ENCODE results near the gene ANKMY1.
"Not testable (repeated sequence)": the region's sequence is repeated elsewhere in the genome, so short reads cannot be mapped to it uniquely, and the experiment has no call there.

ANKMY1 gene

DNA sequence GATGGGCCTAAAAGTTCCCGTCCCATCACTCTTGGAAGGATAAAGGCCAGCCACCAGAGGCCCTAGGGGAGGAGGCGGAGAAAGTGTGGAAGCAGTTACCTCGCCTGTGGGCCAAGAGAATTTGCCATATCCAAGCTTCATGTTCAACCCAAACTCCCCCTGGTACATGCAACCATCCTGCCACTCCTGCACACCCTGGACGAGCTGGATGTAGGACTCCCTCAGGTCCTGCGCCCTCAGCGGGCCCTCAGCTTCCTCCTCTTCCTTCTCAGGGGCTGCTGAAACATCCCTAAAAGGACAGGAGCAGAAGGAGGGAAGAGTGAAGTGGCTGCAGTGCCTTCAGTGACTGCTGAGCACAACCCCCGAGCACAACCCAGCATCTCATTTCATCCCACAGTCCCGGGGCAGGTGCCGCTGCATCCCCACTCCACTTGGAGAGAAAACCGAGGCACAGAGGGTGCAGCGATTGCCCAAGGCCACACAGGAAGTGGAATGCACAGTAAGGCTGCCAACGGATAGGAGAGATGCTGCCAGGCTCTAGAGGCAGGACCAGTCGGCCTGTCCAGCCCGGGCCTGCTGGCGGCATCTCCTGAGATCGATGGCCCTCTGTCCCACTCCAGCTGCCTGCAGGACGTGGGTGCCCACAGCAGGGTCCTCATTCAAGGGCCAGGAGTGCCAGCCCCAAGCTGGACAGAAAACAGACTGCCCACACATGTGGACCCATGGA is 2.9 kb downstream of the ANKMY1 start:
- Histone ChIP-seq H3K4me3 (ENCODE audit: low read depth, low read length) (no peak overlapping the region), H3K4me2 (ENCODE audit: low read length) (no peak overlapping the region), H3K9me3 (ENCODE audit: control insufficient read depth, low read length) (no peaks in the 10 kb centered on the region), H3K4me1 (peaks cover 10% of the 10 kb centered on the region), H3K9ac (no peak overlapping the region), H3K79me2 (peaks cover 35% of the 10 kb centered on the region), H3K27me3 (ENCODE audit: control insufficient read depth, insufficient read depth, low read length) (no peaks in the 10 kb centered on the region), H2AFZ (no peak overlapping the region), H3K27ac (no peak overlapping the region), H3K36me3 (ENCODE audit: control insufficient read depth, insufficient read depth, low read length) (no peaks in the 10 kb centered on the region)
- TF ChIP-seq, protein P1, sequence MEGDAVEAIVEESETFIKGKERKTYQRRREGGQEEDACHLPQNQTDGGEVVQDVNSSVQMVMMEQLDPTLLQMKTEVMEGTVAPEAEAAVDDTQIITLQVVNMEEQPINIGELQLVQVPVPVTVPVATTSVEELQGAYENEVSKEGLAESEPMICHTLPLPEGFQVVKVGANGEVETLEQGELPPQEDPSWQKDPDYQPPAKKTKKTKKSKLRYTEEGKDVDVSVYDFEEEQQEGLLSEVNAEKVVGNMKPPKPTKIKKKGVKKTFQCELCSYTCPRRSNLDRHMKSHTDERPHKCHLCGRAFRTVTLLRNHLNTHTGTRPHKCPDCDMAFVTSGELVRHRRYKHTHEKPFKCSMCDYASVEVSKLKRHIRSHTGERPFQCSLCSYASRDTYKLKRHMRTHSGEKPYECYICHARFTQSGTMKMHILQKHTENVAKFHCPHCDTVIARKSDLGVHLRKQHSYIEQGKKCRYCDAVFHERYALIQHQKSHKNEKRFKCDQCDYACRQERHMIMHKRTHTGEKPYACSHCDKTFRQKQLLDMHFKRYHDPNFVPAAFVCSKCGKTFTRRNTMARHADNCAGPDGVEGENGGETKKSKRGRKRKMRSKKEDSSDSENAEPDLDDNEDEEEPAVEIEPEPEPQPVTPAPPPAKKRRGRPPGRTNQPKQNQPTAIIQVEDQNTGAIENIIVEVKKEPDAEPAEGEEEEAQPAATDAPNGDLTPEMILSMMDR (IDR thresholded peaks at IDR 0.05): no peak

DNA sequence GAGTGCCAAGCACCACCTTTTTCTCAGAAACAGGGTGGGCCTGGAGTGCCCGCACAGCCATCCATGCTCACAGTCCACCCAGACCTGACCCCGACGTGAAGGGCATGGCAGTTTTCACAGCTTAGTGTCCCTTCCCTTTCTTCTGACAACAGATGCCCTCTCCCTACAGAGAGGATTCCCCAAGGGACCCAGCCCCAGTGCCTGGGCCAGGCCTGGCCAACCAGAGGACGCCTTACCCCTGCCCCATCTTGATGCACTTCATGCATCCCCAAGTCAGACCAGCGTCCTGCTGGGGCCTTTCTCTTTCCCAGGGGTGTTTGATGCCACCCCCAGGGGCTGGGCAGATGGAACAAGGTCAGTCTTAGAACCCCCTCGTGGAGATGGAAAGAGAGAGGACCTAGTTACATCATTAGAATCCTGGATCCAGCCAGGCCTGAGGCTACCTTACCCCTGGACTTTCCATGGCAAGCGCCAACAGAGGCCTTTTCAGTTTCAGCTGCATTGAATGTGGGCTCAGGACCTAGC is 3.8 kb downstream of the ANKMY1 start:
- TF ChIP-seq, protein P1 (IDR thresholded peaks at IDR 0.05): no peak
- no peaks in the 10 kb centered on the region for H3K9me3 ChIP-seq (ENCODE audit: control insufficient read depth, low read length)
- H3K79me2 ChIP-seq: peaks cover 35% of the 10 kb centered on the region
- H2AFZ ChIP-seq: no peak overlapping the region
- H3K27ac ChIP-seq: no peak overlapping the region
- no peak overlapping the region for H3K9ac ChIP-seq
- H3K4me2 ChIP-seq (ENCODE audit: low read length): no peak overlapping the region
- H3K36me3 ChIP-seq (ENCODE audit: control insufficient read depth, insufficient read depth, low read length): no peaks in the 10 kb centered on the region
- peaks cover 3% of the 10 kb centered on the region for H3K4me1 ChIP-seq
- no peaks in the 10 kb centered on the region for H3K27me3 ChIP-seq (ENCODE audit: control insufficient read depth, insufficient read depth, low read length)
- no peak overlapping the region for H3K4me3 ChIP-seq (ENCODE audit: low read depth, low read length)

DNA sequence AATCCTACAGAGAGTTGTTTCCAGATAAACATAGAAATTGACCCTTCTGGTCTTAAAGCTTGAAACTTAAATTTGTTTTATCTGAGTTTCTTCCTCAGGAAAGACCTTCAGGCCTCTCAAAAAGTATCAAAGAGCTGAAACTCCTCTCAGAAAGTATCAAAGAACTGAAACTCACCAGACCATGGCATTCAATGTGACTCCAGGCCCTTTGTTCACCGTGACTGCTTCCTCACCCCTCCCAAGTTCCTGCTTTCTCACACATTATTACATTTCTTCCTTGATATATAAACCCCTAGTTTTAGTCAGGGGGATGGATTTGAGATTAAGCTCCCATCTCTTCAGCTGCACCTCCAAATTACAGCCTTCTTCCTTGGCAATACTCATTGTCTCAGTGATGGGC is 6.0 kb downstream of the ANKMY1 start:
- H3K4me1 ChIP-seq: no peaks in the 10 kb centered on the region
- H3K4me2 ChIP-seq (ENCODE audit: low read length): no peak overlapping the region
- TF ChIP-seq, protein P1 (IDR thresholded peaks at IDR 0.05): no peak
- H3K4me3 ChIP-seq (ENCODE audit: low read depth, low read length): no peak overlapping the region
- no peak overlapping the region for H2AFZ ChIP-seq
- H3K27me3 ChIP-seq (ENCODE audit: control insufficient read depth, insufficient read depth, low read length): no peaks in the 10 kb centered on the region
- no peak overlapping the region for H3K27ac ChIP-seq
- H3K9ac ChIP-seq: no peak overlapping the region
- no peaks in the 10 kb centered on the region for H3K9me3 ChIP-seq (ENCODE audit: control insufficient read depth, low read length)
- H3K79me2 ChIP-seq: peaks cover 20% of the 10 kb centered on the region
- no peaks in the 10 kb centered on the region for H3K36me3 ChIP-seq (ENCODE audit: control insufficient read depth, insufficient read depth, low read length)

DNA sequence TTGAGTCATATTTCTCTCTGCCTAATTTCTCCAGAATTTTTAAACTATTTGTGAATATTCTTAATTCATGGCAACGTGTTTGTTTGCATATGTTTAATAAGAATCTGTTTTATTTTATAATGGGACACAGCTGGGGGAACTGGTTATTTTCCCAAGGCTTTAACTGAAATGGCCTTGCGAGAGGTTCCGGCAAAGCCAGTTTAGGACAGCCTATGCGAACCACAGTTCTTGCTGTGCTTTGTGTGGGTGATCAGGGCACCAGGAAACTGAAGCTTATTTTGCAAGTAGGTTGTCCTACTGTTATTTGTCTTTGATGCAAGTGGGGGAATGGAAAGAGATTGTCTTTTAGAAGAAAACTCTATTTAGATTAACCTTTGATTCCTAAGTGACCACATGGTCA is 6.5 kb downstream of the ANKMY1 start:
- Histone ChIP-seq H3K27me3 (ENCODE audit: control insufficient read depth, insufficient read depth, low read length) (no peaks in the 10 kb centered on the region), H3K4me3 (ENCODE audit: low read depth, low read length) (no peak overlapping the region), H3K9ac (no peak overlapping the region), H3K9me3 (ENCODE audit: control insufficient read depth, low read length) (no peaks in the 10 kb centered on the region), H3K27ac (no peak overlapping the region), H3K4me2 (ENCODE audit: low read length) (no peak overlapping the region), H3K4me1 (no peaks in the 10 kb centered on the region), H3K36me3 (ENCODE audit: control insufficient read depth, insufficient read depth, low read length) (no peaks in the 10 kb centered on the region), H3K79me2 (peaks cover 16% of the 10 kb centered on the region), H2AFZ (no peak overlapping the region)
- TF ChIP-seq, protein P1 (IDR thresholded peaks at IDR 0.05): no peak

DNA sequence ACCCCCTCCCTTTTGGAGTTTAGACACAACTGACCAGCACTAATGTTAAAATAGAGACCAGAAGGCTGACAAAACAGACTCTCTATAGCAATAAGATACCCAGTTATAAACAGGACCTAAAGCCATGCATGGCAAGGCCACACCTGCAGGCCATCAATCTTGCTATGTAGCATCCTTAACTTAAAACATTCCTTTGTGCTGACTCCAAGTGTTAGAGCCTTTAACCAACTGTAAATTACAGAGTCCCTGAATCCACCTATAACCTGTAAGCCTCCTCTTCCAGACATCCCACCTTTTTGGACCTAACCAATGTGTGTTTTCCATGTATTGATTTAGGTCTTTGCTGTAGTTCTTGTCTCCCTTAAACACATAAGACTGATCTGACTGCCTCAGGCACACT is 17.9 kb downstream of the ANKMY1 start:
- Histone ChIP-seq H3K36me3 (ENCODE audit: control insufficient read depth, insufficient read depth, low read length) (no peaks in the 10 kb centered on the region), H3K79me2 (no peaks in the 10 kb centered on the region), H3K4me2 (ENCODE audit: low read length) (no peak overlapping the region), H3K9ac (no peak overlapping the region), H3K27ac (no peak overlapping the region), H3K4me1 (no peaks in the 10 kb centered on the region), H3K27me3 (ENCODE audit: control insufficient read depth, insufficient read depth, low read length) (no peaks in the 10 kb centered on the region), H2AFZ (no peak overlapping the region), H3K4me3 (ENCODE audit: low read depth, low read length) (no peak overlapping the region), H3K9me3 (ENCODE audit: control insufficient read depth, low read length) (no peaks in the 10 kb centered on the region)
- TF ChIP-seq, protein P1 (IDR thresholded peaks at IDR 0.05): no peak

DNA sequence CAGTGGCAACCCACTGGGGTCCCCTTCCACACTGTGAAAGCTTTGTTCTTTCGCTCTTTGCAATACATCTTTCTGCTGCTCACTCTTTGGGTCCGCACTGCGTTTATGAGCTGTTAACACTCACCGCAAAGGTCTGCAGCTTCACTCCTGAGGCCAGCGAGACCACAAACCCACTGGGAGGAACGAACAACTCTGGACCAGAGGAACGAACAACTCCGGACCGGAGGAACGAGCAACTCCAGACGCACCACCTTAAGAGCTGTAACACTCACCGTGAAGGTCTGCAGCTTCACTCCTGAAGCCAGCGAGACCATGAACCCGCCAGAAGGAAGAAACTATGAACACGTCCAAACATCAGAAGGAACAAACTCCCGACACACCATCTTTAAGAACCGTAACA is 18.7 kb downstream of the ANKMY1 start:
- H3K27ac ChIP-seq; H3K9ac ChIP-seq; H3K4me2 ChIP-seq (ENCODE audit: low read length); H3K4me3 ChIP-seq (ENCODE audit: low read depth, low read length); H3K9me3 ChIP-seq (ENCODE audit: control insufficient read depth, low read length); H3K27me3 ChIP-seq (ENCODE audit: control insufficient read depth, insufficient read depth, low read length); H2AFZ ChIP-seq; H3K4me1 ChIP-seq; H3K79me2 ChIP-seq; H3K36me3 ChIP-seq (ENCODE audit: control insufficient read depth, insufficient read depth, low read length): not testable (repeated sequence)

All from parathyroid adenoma (tissue), 2 donors.